ENCODE results near the gene METAP1D.
"Not testable (repeated sequence)": the region's sequence is repeated elsewhere in the genome, so short reads cannot be mapped to it uniquely, and the experiment has no call there.

The METAP1D gene

DNA sequence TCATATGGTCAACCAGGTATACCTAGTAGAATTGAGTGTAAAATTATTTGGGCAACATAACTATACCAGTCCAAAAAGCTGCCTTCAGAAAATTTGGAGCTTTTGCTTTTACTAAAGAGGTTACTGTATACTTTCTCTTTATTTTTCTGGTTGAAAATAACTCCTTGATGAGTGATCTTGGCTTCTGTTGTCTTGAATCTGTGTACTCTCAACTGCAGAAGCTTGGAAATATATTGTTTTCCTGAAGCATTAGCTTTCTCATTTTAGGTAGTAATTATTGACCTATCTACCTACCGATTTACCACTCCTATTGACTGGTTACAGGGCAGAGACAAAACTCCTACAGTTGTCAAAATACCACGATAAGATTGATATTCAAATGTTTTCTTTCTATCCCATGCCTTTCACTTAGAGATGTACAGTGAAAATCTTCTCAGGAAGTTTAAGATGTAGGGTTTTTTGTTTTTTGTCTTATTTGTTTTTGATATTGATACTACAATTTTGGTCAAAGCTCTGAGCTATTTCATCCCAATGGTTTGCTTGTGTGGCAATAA is 49.9 kb downstream of the METAP1D start:
- DNase-seq, result no peak

GRCh38 chr2:172050479-172051125 is 50.8 kb downstream of the METAP1D start:
- DNase-seq, result no peak

DNA sequence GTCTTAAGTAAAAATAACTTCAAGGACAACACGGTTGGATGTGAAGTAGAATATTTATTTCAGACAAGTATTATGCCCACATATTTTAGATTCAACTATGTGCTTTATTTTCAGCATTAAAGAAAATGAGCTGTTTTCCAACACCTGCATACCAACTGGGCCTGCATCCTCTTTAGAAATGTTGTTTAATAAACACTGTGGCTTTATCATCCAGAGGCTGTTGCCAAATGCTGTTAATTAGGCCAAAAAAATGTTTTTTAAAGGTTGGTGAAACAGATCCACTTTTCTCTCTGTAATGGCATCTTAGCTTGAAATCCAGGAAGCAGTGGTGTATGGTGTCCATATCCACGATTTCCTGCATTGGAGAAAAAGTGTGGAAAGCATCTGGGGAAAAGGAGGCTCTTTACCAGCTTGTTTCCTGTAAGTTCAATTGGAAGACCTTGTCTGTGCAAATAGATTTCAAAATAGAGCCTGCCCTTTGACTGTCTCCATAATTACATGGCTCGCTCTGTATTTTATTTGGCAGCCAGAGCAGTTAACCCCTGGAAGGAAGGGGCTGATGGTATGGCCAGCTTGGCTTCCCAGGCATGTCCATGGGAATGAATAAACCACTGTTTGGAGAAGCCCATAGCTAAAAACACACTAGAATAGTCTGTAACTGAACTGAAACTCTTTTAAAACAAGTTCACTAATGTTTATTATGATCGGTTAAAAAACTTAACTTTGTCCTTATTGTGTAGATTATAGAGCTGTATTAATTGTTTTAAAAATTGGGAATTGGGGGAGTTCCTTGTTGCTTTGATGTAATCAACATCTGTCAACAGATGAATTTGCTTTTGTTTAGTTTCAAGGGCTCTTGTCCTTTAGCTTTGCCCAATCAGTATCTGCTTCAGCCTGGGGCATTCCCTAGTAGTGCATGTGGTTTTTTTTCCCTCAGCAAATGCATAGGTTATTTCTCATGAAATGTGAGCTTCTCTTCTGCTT is 52.5 kb downstream of the METAP1D start:
- peak; percentile 18 for DNase-seq

DNA sequence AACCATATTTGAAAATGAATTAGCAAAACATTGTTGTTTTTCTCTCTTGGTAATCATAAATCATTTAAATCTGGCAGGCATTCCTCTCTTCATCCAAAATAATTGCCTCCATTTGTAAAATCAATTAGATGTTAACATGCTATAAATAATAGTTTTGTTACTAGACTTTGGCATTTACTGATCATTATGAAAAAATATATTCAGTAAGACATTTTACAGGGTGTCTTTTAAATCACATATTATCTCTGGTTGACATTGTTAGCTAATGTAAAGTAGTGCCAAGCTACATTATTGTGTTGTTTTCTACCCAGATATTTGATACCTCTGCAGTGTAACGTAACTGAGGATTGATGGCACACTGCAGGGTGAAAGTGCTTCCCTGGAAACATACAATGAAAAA is 53.7 kb downstream of the METAP1D start:
- no peak for DNase-seq

- DNase-seq, result no peak
Measured at GRCh38 chr2:172056293-172056692, 56.5 kb downstream of the METAP1D start.

DNA sequence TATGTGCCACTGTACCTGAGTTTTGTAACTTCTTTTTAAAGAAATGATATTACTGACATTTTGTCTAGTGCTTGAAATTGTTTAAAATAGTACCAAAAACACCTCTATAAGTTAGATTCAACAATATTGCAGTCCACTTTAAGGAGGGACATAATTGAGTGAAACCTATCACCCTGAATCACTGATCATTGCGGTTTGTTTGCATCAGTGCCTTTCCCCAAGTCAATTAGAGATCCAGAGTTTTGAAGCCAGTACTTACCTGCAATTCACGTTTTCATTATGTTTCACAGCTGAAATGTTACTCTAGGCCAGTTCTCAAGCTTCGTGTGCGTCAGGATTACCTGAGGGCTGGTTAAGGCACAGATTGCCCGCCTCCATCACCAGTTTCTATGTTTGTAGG is 58.9 kb downstream of the METAP1D start:
- no peak for DNase-seq

DNA sequence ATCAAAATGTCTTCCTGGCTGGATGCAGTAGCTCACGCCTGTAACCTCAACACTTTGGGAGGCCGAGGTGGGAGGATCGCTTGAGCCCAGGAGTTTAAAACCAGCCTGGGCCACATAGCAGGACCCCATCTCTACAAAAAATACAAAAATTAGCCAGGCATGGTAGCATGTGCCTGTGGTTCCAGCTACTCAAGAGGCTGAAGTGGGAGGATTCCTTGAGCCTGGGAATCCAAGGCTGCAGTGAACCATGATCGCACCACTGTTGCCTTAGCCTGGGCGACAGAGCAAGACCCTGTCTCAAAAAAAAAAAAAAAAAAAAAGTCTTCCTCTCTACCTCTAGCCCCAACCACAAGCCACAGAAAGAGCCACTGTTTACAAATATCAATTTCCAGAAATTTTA is 60.4 kb downstream of the METAP1D start:
- DNase-seq, result not testable (repeated sequence)

- DNase-seq, result no peak
Measured at GRCh38 chr2:172062402-172063004, 62.8 kb downstream of the METAP1D start.

- DNase-seq, result no peak
Measured at GRCh38 chr2:172063446-172063845, 63.7 kb downstream of the METAP1D start.

- DNase-seq, result no peak
Measured at GRCh38 chr2:172065111-172065510, 65.4 kb downstream of the METAP1D start.

DNA sequence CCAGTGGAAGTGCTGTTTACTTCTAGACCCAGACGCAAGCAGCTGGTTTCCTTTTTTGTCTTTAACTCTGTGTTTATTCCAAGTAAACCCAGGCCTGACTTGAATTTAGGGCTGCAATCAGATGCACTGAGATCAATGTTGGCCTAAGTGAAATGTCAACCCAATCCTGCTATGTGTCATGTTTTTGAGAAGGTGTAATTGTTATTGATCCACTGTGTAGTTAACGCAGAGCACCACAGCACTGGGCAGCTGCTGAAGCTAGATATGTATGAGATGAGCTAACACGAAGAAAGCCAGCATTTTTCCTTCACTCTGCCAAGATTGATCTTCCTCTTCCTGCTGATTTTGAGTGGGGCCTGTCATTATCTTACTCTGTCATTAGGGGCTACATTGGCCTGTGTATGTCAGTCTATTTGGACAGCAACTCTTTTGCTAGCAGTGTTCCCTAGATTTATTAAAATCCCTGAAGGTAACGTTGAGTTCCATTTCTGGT is 66.7 kb downstream of the METAP1D start:
- DNase-seq, result no peak

DNA sequence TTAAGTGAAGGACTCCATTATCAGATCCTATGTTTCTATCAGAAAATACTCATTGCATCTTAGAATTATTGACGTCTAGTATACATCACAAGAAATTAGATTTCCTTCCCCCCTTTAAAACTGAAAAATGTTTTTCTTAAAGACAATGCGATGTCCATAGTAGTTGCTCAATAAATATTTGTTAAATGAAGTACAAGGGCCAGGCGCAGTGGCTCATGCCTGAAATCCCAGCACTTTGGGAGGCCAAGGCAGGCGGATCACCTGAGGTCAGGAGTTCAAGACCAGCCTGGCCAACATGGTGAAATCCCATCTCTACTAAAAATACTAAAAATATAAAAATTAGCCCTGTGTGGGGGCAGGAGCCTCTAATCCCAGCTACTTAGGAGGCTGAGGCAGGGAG is 68.2 kb downstream of the METAP1D start:
- DNase-seq, result not testable (repeated sequence)

GRCh38 chr2:172070936-172071335 is 71.2 kb downstream of the METAP1D start:
- DNase-seq, result no peak

DNA sequence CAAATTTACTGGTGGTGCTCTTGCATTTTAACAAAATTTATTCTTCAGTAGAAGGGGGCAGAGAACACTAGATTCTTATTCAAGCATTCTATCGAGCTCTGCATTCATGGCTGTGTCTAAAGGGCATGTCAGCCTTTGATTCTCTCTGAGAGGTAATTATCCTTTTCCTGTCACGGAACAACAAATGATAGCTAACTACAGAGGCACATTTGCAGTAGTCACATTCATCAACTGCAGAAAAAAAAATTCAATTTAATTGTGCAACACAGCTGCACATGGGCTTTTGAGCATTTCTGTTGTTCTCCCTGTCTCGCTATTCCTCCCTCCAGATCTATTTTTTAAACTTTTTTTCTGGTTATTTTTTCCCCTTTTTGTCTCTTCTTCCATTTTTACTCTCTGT is 72.5 kb downstream of the METAP1D start:
- DNase-seq, result no peak

DNA sequence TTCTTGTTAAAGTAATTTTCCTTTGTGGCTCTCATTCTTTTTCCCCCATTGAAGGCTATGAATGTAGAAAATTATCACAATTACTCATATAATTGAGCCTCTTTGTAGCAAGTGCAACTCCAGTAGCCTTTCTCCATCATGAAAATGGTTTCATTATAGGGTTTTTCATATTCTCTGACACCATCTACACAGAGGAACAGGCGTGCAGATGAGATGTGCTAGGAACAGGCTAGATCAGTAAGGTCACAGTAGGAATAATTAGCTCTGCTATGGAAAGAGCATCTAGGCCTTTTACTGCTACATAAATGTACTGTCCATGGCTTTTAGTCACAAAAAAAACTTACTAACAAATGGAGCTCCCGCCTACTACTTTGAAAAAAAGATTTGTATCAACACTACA is 73.0 kb downstream of the METAP1D start:
- DNase-seq, result no peak

DNA sequence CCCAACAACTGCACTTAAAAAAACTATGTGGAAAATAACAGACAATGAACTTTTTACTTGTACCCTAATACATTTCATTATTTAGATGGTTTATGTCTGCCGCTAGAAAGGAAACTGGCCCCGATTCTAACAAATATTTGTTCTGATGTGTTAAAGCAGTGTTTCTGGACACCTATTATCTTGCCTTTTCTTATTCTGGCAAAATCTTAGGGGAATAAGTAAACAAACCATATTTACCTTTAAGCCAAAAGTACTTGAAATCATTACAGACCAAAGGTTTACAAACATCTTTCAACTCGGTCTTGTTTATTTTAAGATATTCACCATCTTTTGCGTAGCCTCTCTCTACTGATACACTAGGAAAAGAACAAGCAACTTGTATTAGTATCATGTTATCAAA is 73.8 kb downstream of the METAP1D start:
- no peak for DNase-seq

GRCh38 chr2:172074254-172074653 is 74.5 kb downstream of the METAP1D start:
- no peak for DNase-seq

- no peak for DNase-seq
Measured at GRCh38 chr2:172079416-172079815, 79.7 kb downstream of the METAP1D start.

GRCh38 chr2:172079838-172080640 is 80.3 kb downstream of the METAP1D start:
- peak; percentile 68 for DNase-seq

DNA sequence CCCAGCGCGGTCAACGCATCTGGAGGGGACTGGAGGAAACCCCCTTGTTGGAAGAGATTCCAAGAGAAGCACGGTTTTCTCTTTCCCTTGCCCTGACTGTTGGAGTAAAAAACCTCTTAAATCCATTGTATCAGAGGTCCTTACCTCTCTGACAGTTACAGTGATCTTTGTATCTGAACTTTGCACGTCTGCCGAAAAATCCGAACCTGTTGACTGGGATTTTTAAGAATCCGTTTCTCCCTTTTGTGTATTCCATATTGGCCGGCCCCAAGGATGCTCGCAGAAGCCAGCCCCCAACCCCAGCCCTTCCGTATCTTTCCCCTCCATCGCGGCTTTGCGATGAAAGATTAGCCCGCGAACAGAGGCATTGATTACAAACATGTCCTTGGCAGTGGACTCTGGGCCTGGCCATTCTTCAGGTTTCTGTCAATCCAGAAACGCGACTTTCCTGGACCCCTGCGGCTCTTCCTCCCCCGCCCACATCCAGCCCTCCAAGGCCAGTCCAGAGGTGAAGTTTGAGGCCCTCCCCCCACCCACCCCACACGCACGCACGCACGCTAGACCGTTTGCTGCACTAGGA is 81.0 kb downstream of the METAP1D start:
- no peak for DNase-seq

DNA sequence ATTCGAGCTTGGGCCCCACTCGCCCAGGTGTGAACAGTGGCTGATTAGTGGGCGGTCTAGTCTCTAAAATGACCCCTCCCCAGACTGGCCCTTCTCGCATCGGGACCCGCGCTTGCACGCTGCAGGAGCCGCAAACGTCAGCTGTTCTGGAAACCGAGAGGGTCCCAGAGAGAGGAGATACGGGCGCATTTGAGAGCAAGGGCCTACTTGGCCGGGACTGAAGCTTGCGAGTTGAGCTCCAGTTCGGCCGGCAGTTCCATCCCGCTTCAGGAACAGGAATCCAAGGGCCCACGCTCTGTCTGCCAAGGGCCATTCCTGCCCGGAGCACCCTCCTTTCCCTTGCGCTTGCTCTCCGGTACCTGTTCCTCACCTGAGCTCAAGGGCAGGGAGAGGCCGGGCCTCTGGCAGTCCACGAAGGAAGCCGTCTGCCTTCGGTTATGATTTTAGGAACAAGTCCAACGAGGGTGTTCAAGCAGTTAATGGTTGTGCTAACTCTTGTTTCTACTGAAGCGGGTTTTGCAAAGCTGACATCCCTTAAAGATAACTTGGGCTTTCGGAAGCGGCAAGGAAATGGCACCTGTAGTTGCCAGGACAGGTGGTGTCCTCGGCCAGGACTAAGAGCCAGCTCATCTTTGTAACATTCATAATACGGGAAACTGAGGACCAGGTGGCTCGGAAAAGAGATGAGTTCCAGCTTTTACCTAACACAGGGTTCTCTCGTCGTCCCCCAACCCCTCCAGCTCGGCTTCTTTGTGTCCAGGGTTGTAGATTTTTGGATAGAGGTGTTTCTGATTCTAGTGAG is 81.7 kb downstream of the METAP1D start:
- no peak for DNase-seq
